ENCODE results near the gene FASTKD2.

DNA sequence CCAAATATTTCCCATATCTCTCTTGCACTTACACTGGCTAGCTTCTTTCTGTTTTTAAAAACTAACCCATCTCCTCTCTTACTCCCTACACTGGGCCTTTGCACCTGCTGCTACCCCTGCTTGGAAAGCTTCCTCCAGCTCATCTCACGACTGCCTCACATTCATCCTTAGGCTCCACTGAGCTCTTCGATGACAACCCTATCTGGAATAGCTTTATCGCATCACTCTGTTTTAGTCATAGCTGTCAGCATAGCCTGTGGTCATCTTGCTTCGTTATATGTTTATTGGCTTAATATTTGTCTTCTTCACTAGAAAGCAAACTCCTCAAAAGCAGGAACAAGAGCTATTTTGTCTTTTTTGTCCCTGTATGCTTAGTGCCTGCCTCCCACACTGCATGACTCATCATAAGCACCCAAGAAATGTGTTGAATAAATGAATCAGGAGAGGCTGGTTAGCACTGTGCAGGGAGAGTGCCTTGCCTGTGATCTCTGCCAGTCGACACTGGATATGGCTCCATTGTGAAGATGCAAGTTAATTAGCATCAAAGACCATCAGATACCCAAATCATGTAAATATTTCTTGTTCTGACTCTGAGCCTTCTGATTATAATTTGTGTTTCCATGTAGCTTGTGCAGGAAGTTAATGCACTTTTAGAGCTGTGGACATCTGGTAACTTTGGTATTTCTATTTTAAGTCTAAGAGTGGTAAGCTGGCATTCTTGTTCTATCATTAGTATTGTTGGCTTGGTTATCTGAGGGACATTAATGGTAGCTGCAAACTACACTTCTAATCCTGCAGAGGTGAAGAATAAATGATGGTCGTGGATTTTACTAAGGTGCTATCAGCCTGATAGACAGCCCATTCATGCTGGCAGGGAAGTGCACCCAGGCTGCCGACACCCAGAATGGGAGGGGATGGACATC is 36.9 kb upstream of the FASTKD2 start:
- TF ChIP-seq POLR2A (IDR thresholded peaks at IDR 0.05) = no peak
- TF ChIP-seq, protein P1, sequence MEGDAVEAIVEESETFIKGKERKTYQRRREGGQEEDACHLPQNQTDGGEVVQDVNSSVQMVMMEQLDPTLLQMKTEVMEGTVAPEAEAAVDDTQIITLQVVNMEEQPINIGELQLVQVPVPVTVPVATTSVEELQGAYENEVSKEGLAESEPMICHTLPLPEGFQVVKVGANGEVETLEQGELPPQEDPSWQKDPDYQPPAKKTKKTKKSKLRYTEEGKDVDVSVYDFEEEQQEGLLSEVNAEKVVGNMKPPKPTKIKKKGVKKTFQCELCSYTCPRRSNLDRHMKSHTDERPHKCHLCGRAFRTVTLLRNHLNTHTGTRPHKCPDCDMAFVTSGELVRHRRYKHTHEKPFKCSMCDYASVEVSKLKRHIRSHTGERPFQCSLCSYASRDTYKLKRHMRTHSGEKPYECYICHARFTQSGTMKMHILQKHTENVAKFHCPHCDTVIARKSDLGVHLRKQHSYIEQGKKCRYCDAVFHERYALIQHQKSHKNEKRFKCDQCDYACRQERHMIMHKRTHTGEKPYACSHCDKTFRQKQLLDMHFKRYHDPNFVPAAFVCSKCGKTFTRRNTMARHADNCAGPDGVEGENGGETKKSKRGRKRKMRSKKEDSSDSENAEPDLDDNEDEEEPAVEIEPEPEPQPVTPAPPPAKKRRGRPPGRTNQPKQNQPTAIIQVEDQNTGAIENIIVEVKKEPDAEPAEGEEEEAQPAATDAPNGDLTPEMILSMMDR (IDR thresholded peaks at IDR 0.05) = no peak
- TF ChIP-seq EP300 (IDR thresholded peaks at IDR 0.05; ENCODE audit: low read depth) = no peak
- no peak for TF ChIP-seq POLR2AphosphoS5 (IDR thresholded peaks at IDR 0.05)
